T-helper 1 cell (primary cell): ENCODE data around the gene MAP2K7.
A peak's percentile ranks its signal among the peaks of the same experiment; 100 is the strongest.

Source experiments
- DNase-seq, 5 donors: peaks; one replicate each; pipeline ENCODE4 v3.0.0-alpha.2; 2012 to 2020

Gene MAP2K7

GRCh38 chr19:7867092-7867844 lies 36.4 kb upstream of the MAP2K7 start:
- no peak for DNase-seq

- DNase-seq = no peak
Measured at GRCh38 chr19:7868326-7868670, 35.4 kb upstream of the MAP2K7 start.

GRCh38 chr19:7868671-7869452 lies 34.8 kb upstream of the MAP2K7 start:
- peak; percentile 71 to 88 (median 79) for DNase-seq

GRCh38 chr19:7869453-7869909 lies 34.2 kb upstream of the MAP2K7 start:
- DNase-seq = peak; percentile 65 to 82 (median 74)

- DNase-seq = peak; percentile 37 to 60 (median 49)
Measured at GRCh38 chr19:7869910-7870511, 33.7 kb upstream of the MAP2K7 start.

- peak in 4 of 5 donors; percentile 34 to 67 (median 51) for DNase-seq
Measured at GRCh38 chr19:7870571-7871436, 32.9 kb upstream of the MAP2K7 start.

- peak; percentile 70 to 92 (median 80) for DNase-seq
Measured at GRCh38 chr19:7871437-7872305, 32.0 kb upstream of the MAP2K7 start.

- no peak for DNase-seq
Measured at GRCh38 chr19:7872306-7873204, 31.1 kb upstream of the MAP2K7 start.

GRCh38 chr19:7873304-7874075 lies 30.2 kb upstream of the MAP2K7 start:
- no peak for DNase-seq

- no peak for DNase-seq
Measured at GRCh38 chr19:7874076-7874896, 29.4 kb upstream of the MAP2K7 start, which contains the start of gene PRR36. Gene PRR36 (minus strand): TSS chr19:7874390. CDS start chr19:7873689, 701 bp downstream.

GRCh38 chr19:7874897-7875273 lies 28.8 kb upstream of the MAP2K7 start:
- no peak for DNase-seq

GRCh38 chr19:7877249-7877836 lies 26.3 kb upstream of the MAP2K7 start:
- no peak for DNase-seq

GRCh38 chr19:7879111-7879807 lies 24.4 kb upstream of the MAP2K7 start:
- DNase-seq = no peak

- DNase-seq = no peak
Measured at GRCh38 chr19:7879836-7880235, 23.8 kb upstream of the MAP2K7 start.

GRCh38 chr19:7881910-7882309 lies 21.8 kb upstream of the MAP2K7 start:
- no peak for DNase-seq

GRCh38 chr19:7883105-7883504 lies 20.6 kb upstream of the MAP2K7 start:
- no peak for DNase-seq

GRCh38 chr19:7883796-7884570 lies 19.7 kb upstream of the MAP2K7 start:
- DNase-seq = no peak
